Uterus (tissue), 4 donors: ENCODE results near the gene TMEM123. TPM values are rescaled to one million over a fixed set of nuclear protein-coding genes. Genes with fewer than 3 reads are reported as not detected.

Source experiments
- total RNA-seq, 4 donors: library from RNA; depleted of rRNA in 3 of 4; stranded (reverse); fragments of >200 nt in 3 of 4; gene quantifications; one replicate each; pipeline versions ENCODE4 v1.1.0 to v1.2.4, GENCODE V29; 2014 to 2023
- donor health status: DM: yes; HTN: yes; CAD: no.

The TMEM123 gene
- total RNA-seq, 4 donors from 2014 or later, result 187 to 522 (median 260) TPM

Other genes starting within 250 kb of the TMEM123 start
- gene BIRC3, start 135.3 kb downstream of the TMEM123 start, total RNA-seq, result 100 to 1,000 TPM in 1 of 4 donors, 10 to 100 TPM in 1, 1 to 10 TPM in 2; 1.5 to 102 (median 8.7) TPM
- gene BIRC2, start 105.6 kb downstream of the TMEM123 start, total RNA-seq, result 100 to 1,000 TPM in 1 of 4 donors, 10 to 100 TPM in 3; 40.1 to 106 (median 53.5) TPM
- 10 to 100 TPM in 3 of 4 donors, 1 to 10 TPM in 1; 7.2 to 40.5 (median 14.6) TPM for gene MMP7, start 78.0 kb upstream of the TMEM123 start, total RNA-seq
- gene MMP20, start 172.6 kb upstream of the TMEM123 start, total RNA-seq, result not detected